H9 (cell line): Measurements from ENCODE around the gene ACER3. TPM values are rescaled to one million over a fixed set of nuclear protein-coding genes. Genes with fewer than 3 reads are reported as not detected.

Source experiments
- DNase-seq: peaks from one replicate; pipeline ENCODE4 v3.0.0-alpha.2; 2017
- H2AFZ ChIP-seq: one replicate; pipeline ENCODE4 v1.6.1; 2013; ENCODE audit warnings: mild to moderate bottlenecking, low read length, control low read depth, moderate library complexity
- H2AK5ac ChIP-seq: 2 replicates; pipeline ENCODE4 v1.6.1; 2013; ENCODE audit warnings: low read length, control low read depth, mixed read lengths; ENCODE audit not compliant: insufficient read length
- H2BK120ac ChIP-seq: one replicate; pipeline ENCODE4 v1.6.1; 2013; ENCODE audit warnings: low read depth, mild to moderate bottlenecking, low read length, control low read depth, inconsistent platforms; ENCODE audit not compliant: poor library complexity, severe bottlenecking
- H2BK12ac ChIP-seq: 2 replicates; pipeline ENCODE4 v1.6.1; 2013; ENCODE audit warnings: low read length, control low read depth, mixed read lengths, low read depth; ENCODE audit not compliant: insufficient read length
- H2BK15ac ChIP-seq: 2 replicates; pipeline ENCODE4 v1.6.1; 2013; ENCODE audit warnings: low read depth, low read length, control low read depth
- H2BK20ac ChIP-seq: one replicate; pipeline ENCODE4 v1.6.1; 2013; ENCODE audit warnings: low read depth, mild to moderate bottlenecking, low read length, control low read depth, inconsistent platforms; ENCODE audit not compliant: poor library complexity, severe bottlenecking
- H2BK5ac ChIP-seq: 2 replicates; pipeline ENCODE4 v1.6.1; 2013; ENCODE audit warnings: low read length, control low read depth, mixed read lengths; ENCODE audit not compliant: insufficient read length
- H3K14ac ChIP-seq: 2 replicates; pipeline ENCODE4 v1.6.1; 2013; ENCODE audit warnings: low read length, control low read depth; ENCODE audit not compliant: insufficient read depth
- H3K18ac ChIP-seq: 2 replicates; pipeline ENCODE4 v1.6.1; 2013; ENCODE audit warnings: low read depth, mild to moderate bottlenecking, mixed read lengths, low read length, control low read depth; ENCODE audit not compliant: insufficient read length
- H3K23ac ChIP-seq: 2 replicates; pipeline ENCODE4 v1.6.1; 2013; ENCODE audit warnings: low read length, control low read depth, mixed read lengths, low read depth; ENCODE audit not compliant: insufficient read length
- H3K23me2 ChIP-seq: 2 replicates; pipeline ENCODE4 v1.6.1; 2013; ENCODE audit warnings: low read depth, mild to moderate bottlenecking, mixed read lengths, low read length, control low read depth; ENCODE audit not compliant: insufficient read length, poor library complexity, severe bottlenecking
- H3K27ac ChIP-seq: 2 replicates; pipeline ENCODE4 v1.5.1; 2013; ENCODE audit warnings: low read length, control low read depth, mixed read lengths, low read depth; ENCODE audit not compliant: insufficient read length
- H3K27me3 ChIP-seq: 2 replicates; pipeline ENCODE4 v1.6.1; 2013; ENCODE audit warnings: low read length, control low read depth, inconsistent platforms; ENCODE audit not compliant: insufficient read depth
- H3K4ac ChIP-seq: 2 replicates; pipeline ENCODE4 v1.6.1; 2013; ENCODE audit warnings: low read depth, mild to moderate bottlenecking, control low read depth, inconsistent platforms, low read length, moderate library complexity
- H3K4me1 ChIP-seq: 2 replicates; pipeline ENCODE4 v1.6.1; 2013; ENCODE audit warnings: low read length, control low read depth, inconsistent platforms; ENCODE audit not compliant: insufficient read depth
- H3K4me2 ChIP-seq: 2 replicates; pipeline ENCODE4 v1.6.1; 2013; ENCODE audit warnings: low read length, control low read depth, mixed read lengths; ENCODE audit not compliant: insufficient read length, insufficient read depth
- H3K56ac ChIP-seq: 2 replicates; pipeline ENCODE4 v1.6.1; 2013; ENCODE audit warnings: low read depth, mild to moderate bottlenecking, mixed read lengths, low read length, control low read depth; ENCODE audit not compliant: insufficient read length
- H3K79me1 ChIP-seq: 2 replicates; pipeline ENCODE4 v1.6.1; 2013; ENCODE audit warnings: low read depth, mild to moderate bottlenecking, moderate library complexity, low read length, control low read depth, inconsistent platforms; ENCODE audit not compliant: insufficient read depth, poor library complexity, severe bottlenecking
- H3K79me2 ChIP-seq: 2 replicates; pipeline ENCODE4 v1.6.1; 2013; ENCODE audit warnings: low read length, control low read depth, inconsistent platforms; ENCODE audit not compliant: insufficient read depth
- H3K9ac ChIP-seq: 2 replicates; pipeline ENCODE4 v1.6.1; 2013; ENCODE audit warnings: low read length, control low read depth, mixed read lengths; ENCODE audit not compliant: insufficient read length; ENCODE audit errors: extremely low read depth
- H3K9me3 ChIP-seq: one replicate; pipeline ENCODE4 v1.6.1; 2013; ENCODE audit warnings: low read depth, low read length, inconsistent platforms; ENCODE audit not compliant: control insufficient read depth
- H3T11ph ChIP-seq: one replicate; pipeline ENCODE4 v1.6.1; 2013; ENCODE audit warnings: mild to moderate bottlenecking, low read length, control low read depth, inconsistent platforms
- H4K20me1 ChIP-seq: one replicate; pipeline ENCODE4 v1.6.1; 2013; ENCODE audit not compliant: control insufficient read depth, insufficient read length, insufficient read depth
- H4K5ac ChIP-seq: 2 replicates; pipeline ENCODE4 v1.6.1; 2013; ENCODE audit warnings: low read depth, mild to moderate bottlenecking, mixed read lengths, low read length, control low read depth; ENCODE audit not compliant: insufficient read length
- H4K8ac ChIP-seq: replicated peaks from 2 replicates; pipeline ENCODE4 v1.6.1; 2013; ENCODE audit warnings: low read length, control low read depth, mixed read lengths, low read depth; ENCODE audit not compliant: insufficient read length
- H4K91ac ChIP-seq: 2 replicates; pipeline ENCODE4 v1.6.1; 2013; ENCODE audit warnings: low read depth, mild to moderate bottlenecking, moderate library complexity, mixed read lengths, low read length, control low read depth; ENCODE audit not compliant: insufficient read length
- H3K27ac Mint-ChIP-seq, 3 experiments: 2 replicates in 2 of 3; 3 replicates in 1 of 3; pipeline ENCODE4 v1.8.0; 2020 to 2021; ENCODE audit warnings: mixed read lengths in 3 of 3, mild to moderate bottlenecking in 1 of 3, moderate library complexity in 1 of 3
- H3K27me3 Mint-ChIP-seq: 2 replicates; pipeline ENCODE4 v1.8.0; 2021; ENCODE audit warnings: low read depth, mild to moderate bottlenecking, moderate library complexity, mixed read lengths
- H3K36me3 Mint-ChIP-seq, 3 experiments: 2 replicates in 2 of 3; 3 replicates in 1 of 3; pipeline ENCODE4 v1.8.0; 2020 to 2021; ENCODE audit warnings: low read depth in 3 of 3, mixed read lengths in 3 of 3; ENCODE audit not compliant: insufficient read depth in 1 of 3
- H3K4me1 Mint-ChIP-seq, 2 experiments: 2 replicates each; pipeline ENCODE4 v1.8.0; 2020; ENCODE audit warnings: mixed read lengths in 2 of 2
- H3K4me3 Mint-ChIP-seq, 2 experiments: 2 replicates in 1 of 2; 3 replicates in 1 of 2; pipeline ENCODE4 v1.8.0; 2020 to 2021; ENCODE audit warnings: mild to moderate bottlenecking in 2 of 2, mixed read lengths in 2 of 2, moderate library complexity in 1 of 2
- H3K9me3 Mint-ChIP-seq, 2 experiments: 2 replicates in 1 of 2; 3 replicates in 1 of 2; pipeline ENCODE4 v1.8.0; 2020; ENCODE audit warnings: mild to moderate bottlenecking in 2 of 2, mixed read lengths in 2 of 2, moderate library complexity in 1 of 2
- total RNA-seq: library from RNA; stranded (reverse); gene quantifications from 2 replicates; pipeline ENCODE4 v1.2.1, GENCODE V29; 2021
- TF ChIP-seq, protein P1 (sequence below): fragments of 200-600 bp; sonication (generic); conservative IDR thresholded peaks from 3 replicates; pipeline ENCODE4 v1.8.0; 2021; ENCODE audit warnings: antibody characterized with exemption, mild to moderate bottlenecking

The ACER3 gene
- total RNA-seq, 1 experiment from 2014 or later, result 14.7 TPM

DNA sequence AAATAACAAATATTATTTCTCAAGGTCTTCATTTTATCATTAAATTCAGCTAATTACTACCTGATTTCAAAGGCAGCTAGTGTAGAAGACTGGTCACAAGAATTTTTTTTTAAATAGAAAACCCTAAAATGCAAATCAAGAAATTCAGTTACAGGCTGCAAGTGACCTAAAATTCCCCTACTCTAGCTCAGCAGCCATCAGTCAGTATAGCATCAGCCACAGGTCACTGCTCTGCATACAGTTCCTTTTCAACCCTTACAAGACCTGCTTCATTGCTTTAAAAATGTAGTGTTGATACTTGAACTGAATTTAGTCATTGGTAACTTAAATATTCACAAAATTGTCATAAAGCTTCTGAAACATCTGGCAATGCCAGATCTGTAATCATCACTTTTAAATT lies 164.0 kb downstream of the ACER3 start:
- no peak overlapping the region for H2BK20ac ChIP-seq
- peaks cover 3% of the 10 kb centered on the region; the same call in 1 of the 2 replicates for H3K4me1 ChIP-seq
- H2AFZ ChIP-seq, result no peak overlapping the region
- H3K27ac Mint-ChIP-seq, result no peak overlapping the region
- H3K27me3 Mint-ChIP-seq, result peaks cover 2% of the 10 kb centered on the region
- H4K20me1 ChIP-seq, result no peaks in the 10 kb centered on the region
- H2AK5ac ChIP-seq, result no peak overlapping the region
- H3K4ac ChIP-seq, result no peak overlapping the region
- no peak overlapping the region for H4K5ac ChIP-seq
- H3K4me2 ChIP-seq, result no peak overlapping the region
- no peak for DNase-seq
- H3K79me2 ChIP-seq, result no peaks in the 10 kb centered on the region
- no peak overlapping the region for H2BK15ac ChIP-seq
- H3K36me3 Mint-ChIP-seq, result no peaks in the 10 kb centered on the region
- H4K8ac ChIP-seq, result no peak overlapping the region
- no peak overlapping the region for H3K9ac ChIP-seq
- no peak overlapping the region for H3K14ac ChIP-seq
- no peaks in the 10 kb centered on the region for H3K23me2 ChIP-seq
- H3K27ac ChIP-seq, result no peak overlapping the region
- H3K79me1 ChIP-seq, result no peaks in the 10 kb centered on the region
- no peak overlapping the region for H3K18ac ChIP-seq
- H3K23ac ChIP-seq, result no peak overlapping the region
- no peaks in the 10 kb centered on the region for H3K27me3 ChIP-seq
- no peak overlapping the region for H2BK120ac ChIP-seq
- no peak overlapping the region for H2BK12ac ChIP-seq
- H3K9me3 ChIP-seq, result no peaks in the 10 kb centered on the region
- no peak overlapping the region for H3K4me3 Mint-ChIP-seq
- H2BK5ac ChIP-seq, result no peak overlapping the region
- H3K4me1 Mint-ChIP-seq, result peaks cover 16 to 21% of the 10 kb centered on the region in 2 experiments
- H3K56ac ChIP-seq, result no peak overlapping the region
- TF ChIP-seq, protein P1, sequence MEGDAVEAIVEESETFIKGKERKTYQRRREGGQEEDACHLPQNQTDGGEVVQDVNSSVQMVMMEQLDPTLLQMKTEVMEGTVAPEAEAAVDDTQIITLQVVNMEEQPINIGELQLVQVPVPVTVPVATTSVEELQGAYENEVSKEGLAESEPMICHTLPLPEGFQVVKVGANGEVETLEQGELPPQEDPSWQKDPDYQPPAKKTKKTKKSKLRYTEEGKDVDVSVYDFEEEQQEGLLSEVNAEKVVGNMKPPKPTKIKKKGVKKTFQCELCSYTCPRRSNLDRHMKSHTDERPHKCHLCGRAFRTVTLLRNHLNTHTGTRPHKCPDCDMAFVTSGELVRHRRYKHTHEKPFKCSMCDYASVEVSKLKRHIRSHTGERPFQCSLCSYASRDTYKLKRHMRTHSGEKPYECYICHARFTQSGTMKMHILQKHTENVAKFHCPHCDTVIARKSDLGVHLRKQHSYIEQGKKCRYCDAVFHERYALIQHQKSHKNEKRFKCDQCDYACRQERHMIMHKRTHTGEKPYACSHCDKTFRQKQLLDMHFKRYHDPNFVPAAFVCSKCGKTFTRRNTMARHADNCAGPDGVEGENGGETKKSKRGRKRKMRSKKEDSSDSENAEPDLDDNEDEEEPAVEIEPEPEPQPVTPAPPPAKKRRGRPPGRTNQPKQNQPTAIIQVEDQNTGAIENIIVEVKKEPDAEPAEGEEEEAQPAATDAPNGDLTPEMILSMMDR, result no peak
- no peaks in the 10 kb centered on the region; a peak in 1 of 5 replicates for H3K9me3 Mint-ChIP-seq
- no peak overlapping the region for H4K91ac ChIP-seq
- no peak overlapping the region for H3T11ph ChIP-seq
